NB4 (cell line): ENCODE measurements around the gene CNN2.

ENCODE experiments used
- TF ChIP-seq, protein P1 (sequence below): IDR thresholded peaks from 2 replicates; pipeline ENCODE4 v1.6.1; 2011; ENCODE audit warnings: low read depth, low read length
- TF ChIP-seq, protein P2 (sequence below): IDR thresholded peaks from one replicate; pipeline ENCODE4 v1.5.1; 2012; ENCODE audit warnings: low read depth, low read length

DNA sequence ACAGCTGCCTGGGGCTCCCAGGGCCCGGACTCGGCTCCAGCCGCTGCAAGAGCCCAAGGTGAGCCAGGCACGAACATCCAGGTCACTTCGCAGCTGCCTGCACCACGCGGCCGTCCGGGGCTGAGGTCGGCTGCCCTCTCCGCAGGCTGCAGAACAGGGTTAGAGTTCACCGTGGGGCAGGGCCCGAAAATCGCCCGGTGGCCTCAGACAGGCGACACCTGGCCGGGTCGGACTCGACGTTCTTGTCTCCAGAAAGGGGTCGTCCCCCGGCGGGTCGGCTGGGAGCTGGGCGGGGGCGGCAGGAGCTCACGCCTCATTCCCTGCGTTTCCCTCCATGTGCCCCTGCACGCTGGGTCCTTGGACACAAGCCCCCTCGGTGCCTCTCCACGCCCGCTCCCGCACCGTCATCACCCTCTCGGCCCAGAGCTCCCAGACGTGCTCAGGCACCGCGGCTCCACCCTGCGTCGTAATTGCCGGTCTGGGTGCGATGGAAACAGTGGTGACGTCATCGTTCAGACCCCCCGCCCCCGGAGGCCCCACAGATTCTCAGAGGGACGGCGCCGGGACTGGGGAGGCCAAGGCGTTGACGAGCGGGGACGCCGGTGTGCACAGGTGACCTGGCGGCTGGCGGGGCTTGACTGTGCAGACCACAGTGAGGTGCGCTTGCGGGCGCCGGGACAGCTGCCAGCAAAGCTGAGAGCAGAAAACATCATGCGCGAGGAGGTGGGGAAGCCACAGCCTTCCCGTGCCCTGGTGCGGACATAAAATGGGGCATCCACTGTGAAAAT is 30.2 kb upstream of the CNN2 start:
- TF ChIP-seq, protein P1, sequence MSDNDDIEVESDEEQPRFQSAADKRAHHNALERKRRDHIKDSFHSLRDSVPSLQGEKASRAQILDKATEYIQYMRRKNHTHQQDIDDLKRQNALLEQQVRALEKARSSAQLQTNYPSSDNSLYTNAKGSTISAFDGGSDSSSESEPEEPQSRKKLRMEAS, result no peak
- TF ChIP-seq, protein P2, sequence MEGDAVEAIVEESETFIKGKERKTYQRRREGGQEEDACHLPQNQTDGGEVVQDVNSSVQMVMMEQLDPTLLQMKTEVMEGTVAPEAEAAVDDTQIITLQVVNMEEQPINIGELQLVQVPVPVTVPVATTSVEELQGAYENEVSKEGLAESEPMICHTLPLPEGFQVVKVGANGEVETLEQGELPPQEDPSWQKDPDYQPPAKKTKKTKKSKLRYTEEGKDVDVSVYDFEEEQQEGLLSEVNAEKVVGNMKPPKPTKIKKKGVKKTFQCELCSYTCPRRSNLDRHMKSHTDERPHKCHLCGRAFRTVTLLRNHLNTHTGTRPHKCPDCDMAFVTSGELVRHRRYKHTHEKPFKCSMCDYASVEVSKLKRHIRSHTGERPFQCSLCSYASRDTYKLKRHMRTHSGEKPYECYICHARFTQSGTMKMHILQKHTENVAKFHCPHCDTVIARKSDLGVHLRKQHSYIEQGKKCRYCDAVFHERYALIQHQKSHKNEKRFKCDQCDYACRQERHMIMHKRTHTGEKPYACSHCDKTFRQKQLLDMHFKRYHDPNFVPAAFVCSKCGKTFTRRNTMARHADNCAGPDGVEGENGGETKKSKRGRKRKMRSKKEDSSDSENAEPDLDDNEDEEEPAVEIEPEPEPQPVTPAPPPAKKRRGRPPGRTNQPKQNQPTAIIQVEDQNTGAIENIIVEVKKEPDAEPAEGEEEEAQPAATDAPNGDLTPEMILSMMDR, result no peak
